ENCODE results near the gene LYL1.

Gene LYL1

GRCh38 chr19:13104360-13104847 is 1.7 kb upstream of the LYL1 start:
- no peak for FAIRE-seq

- no peak for FAIRE-seq
Observed at GRCh38 chr19:13103581-13104359, 1.1 kb upstream of the LYL1 start.

- no peak for FAIRE-seq
Observed at GRCh38 chr19:13102416-13102665, 317 bp downstream of the LYL1 start.

GRCh38 chr19:13101590-13102415 is 855 bp downstream of the LYL1 start:
- no peak for FAIRE-seq

- no peak for FAIRE-seq
Observed at GRCh38 chr19:13100841-13101589, 1.6 kb downstream of the LYL1 start.

GRCh38 chr19:13100031-13100588 is 2.5 kb downstream of the LYL1 start:
- no peak for FAIRE-seq

GRCh38 chr19:13099073-13099999 is 3.3 kb downstream of the LYL1 start:
- no peak for FAIRE-seq

- FAIRE-seq = no peak
Observed at GRCh38 chr19:13098277-13099072, 4.2 kb downstream of the LYL1 start.

- FAIRE-seq = no peak
Observed at GRCh38 chr19:13097463-13098258, 5.0 kb downstream of the LYL1 start.

- FAIRE-seq = no peak
Observed at GRCh38 chr19:13097033-13097462, 5.6 kb downstream of the LYL1 start.

GRCh38 chr19:13095934-13096927 is 6.4 kb downstream of the LYL1 start:
- FAIRE-seq = no peak

GRCh38 chr19:13095393-13095784 is 7.3 kb downstream of the LYL1 start:
- no peak for FAIRE-seq

- no peak for FAIRE-seq
Observed at GRCh38 chr19:13094771-13095392, 7.8 kb downstream of the LYL1 start.

- no peak for FAIRE-seq
Observed at GRCh38 chr19:13094106-13094504, 8.6 kb downstream of the LYL1 start.

GRCh38 chr19:13093407-13094105 is 9.1 kb downstream of the LYL1 start:
- peak; percentile 67 for FAIRE-seq

- FAIRE-seq = no peak
Observed at GRCh38 chr19:13092606-13093235, 9.9 kb downstream of the LYL1 start.

GRCh38 chr19:13092158-13092543 is 10.5 kb downstream of the LYL1 start:
- no peak for FAIRE-seq
